A673 (cell line): Measurements from ENCODE around the gene B9D1. TPM values are rescaled to one million over a fixed set of nuclear protein-coding genes. Genes with fewer than 3 reads are reported as not detected.

Experiments
- BruUV-seq: library from RNA; stranded (reverse); fragments of 400-500 nt; replicated peaks from 2 replicates; lab custom pipeline; 2021; lab: Mats Ljungman, UMichigan
- CTCF ChIA-PET: fragments of 300-600 bp; sonication (Branson Sonifier 250); formaldehyde crosslinking; loops from one replicate; lab custom pipeline; 2022; ENCODE audit warnings: antibody characterized with exemption; lab: Charles Lee
- POLR2A ChIA-PET: fragments of 300-600 bp; sonication (Branson Sonifier 250); formaldehyde crosslinking; loops from one replicate; lab custom pipeline; 2022; ENCODE audit warnings: antibody characterized with exemption; ENCODE audit not compliant: low non-redundant PET; lab: Charles Lee
- DNase-seq: peaks from one replicate; pipeline ENCODE4 v3.0.0-alpha.2; 2015; ENCODE audit warnings: low spot score
- H3K27ac ChIP-seq: fragments of 200-600 bp; sonication (generic); 2 replicates; pipeline ENCODE4 v1.5.1; 2016; ENCODE audit warnings: mixed run types, low read depth, mild to moderate bottlenecking, mixed read lengths, antibody characterized with exemption, low read length; ENCODE audit not compliant: poor library complexity, severe bottlenecking
- H3K27me3 ChIP-seq: fragments of 200-600 bp; sonication (generic); replicated peaks from 2 replicates; pipeline ENCODE4 v1.6.1; 2017; ENCODE audit warnings: mixed run types, low read depth, mild to moderate bottlenecking, mixed read lengths, antibody characterized with exemption, low read length; ENCODE audit not compliant: insufficient read depth, poor library complexity
- H3K36me3 ChIP-seq: fragments of 200-600 bp; sonication (generic); 2 replicates; pipeline ENCODE4 v1.6.1; 2016; ENCODE audit warnings: mixed run types, mild to moderate bottlenecking, mixed read lengths, antibody characterized with exemption, low read length; ENCODE audit not compliant: insufficient read depth, poor library complexity, severe bottlenecking
- H3K4me1 ChIP-seq: fragments of 200-600 bp; sonication (generic); 2 replicates; pipeline ENCODE4 v1.6.1; 2017; ENCODE audit warnings: mixed run types, mild to moderate bottlenecking, mixed read lengths, antibody characterized with exemption, low read length; ENCODE audit not compliant: insufficient read depth, poor library complexity, severe bottlenecking
- H3K4me3 ChIP-seq: fragments of 200-600 bp; sonication (generic); 2 replicates; pipeline ENCODE4 v1.5.1; 2016; ENCODE audit warnings: low read depth, mixed run types, mild to moderate bottlenecking, mixed read lengths, low read length; ENCODE audit not compliant: poor library complexity, severe bottlenecking
- H3K9me3 ChIP-seq: fragments of 200-600 bp; sonication (generic); 2 replicates; pipeline ENCODE4 v1.6.1; 2016; ENCODE audit warnings: mixed run types, low read depth, mild to moderate bottlenecking, mixed read lengths, antibody characterized with exemption, low read length; ENCODE audit not compliant: poor library complexity, severe bottlenecking
- EZH2 ChIP-seq: fragments of 200-600 bp; sonication (generic); IDR thresholded peaks from 2 replicates; pipeline ENCODE4 v1.6.1; 2017; ENCODE audit warnings: borderline replicate concordance, low read depth, mild to moderate bottlenecking, mixed read lengths, antibody characterized with exemption, low read length; ENCODE audit not compliant: poor library complexity, severe bottlenecking
- intact Hi-C: fragments of 100-400 bp; cut with micrococcal nuclease; formaldehyde crosslinking; loops from one replicate; pipeline ENCODE4 v1.10.0; 2022; ENCODE audit not compliant: unreplicated experiment
- total RNA-seq: library from RNA; stranded (reverse); gene quantifications from 2 replicates; pipeline ENCODE4 v1.2.3, GENCODE V29; 2021
- TF ChIP-seq, protein P1 (sequence below): fragments of 300-800, 200-600 bp; sonication (generic); conservative IDR thresholded peaks from 2 replicates; pipeline ENCODE4 v1.5.1; 2017; ENCODE audit warnings: low read depth, mild to moderate bottlenecking, antibody characterized with exemption, low read length, moderate library complexity, mixed read lengths

Gene B9D1
- total RNA-seq, 1 experiment from 2014 or later, result 37.0 TPM

- intact Hi-C loops, result no loop called here
- no peak for TF ChIP-seq EZH2
- TF ChIP-seq, protein P1, sequence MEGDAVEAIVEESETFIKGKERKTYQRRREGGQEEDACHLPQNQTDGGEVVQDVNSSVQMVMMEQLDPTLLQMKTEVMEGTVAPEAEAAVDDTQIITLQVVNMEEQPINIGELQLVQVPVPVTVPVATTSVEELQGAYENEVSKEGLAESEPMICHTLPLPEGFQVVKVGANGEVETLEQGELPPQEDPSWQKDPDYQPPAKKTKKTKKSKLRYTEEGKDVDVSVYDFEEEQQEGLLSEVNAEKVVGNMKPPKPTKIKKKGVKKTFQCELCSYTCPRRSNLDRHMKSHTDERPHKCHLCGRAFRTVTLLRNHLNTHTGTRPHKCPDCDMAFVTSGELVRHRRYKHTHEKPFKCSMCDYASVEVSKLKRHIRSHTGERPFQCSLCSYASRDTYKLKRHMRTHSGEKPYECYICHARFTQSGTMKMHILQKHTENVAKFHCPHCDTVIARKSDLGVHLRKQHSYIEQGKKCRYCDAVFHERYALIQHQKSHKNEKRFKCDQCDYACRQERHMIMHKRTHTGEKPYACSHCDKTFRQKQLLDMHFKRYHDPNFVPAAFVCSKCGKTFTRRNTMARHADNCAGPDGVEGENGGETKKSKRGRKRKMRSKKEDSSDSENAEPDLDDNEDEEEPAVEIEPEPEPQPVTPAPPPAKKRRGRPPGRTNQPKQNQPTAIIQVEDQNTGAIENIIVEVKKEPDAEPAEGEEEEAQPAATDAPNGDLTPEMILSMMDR, result no peak
- no peak for DNase-seq
- Histone ChIP-seq H3K9me3 (no peaks in the 10 kb centered on the region), H3K4me1 (no peaks in the 10 kb centered on the region), H3K27me3 (no peaks in the 10 kb centered on the region), H3K36me3 (no peaks in the 10 kb centered on the region), H3K27ac (no peak overlapping the region), H3K4me3 (no peak overlapping the region)
- no TSS peak for BruUV-seq
- POLR2A ChIA-PET, result interaction anchor here (0.7 kb wide), 1 partner anchor 26 kb away, joined by 3 read pairs; no protein-coding TSS in a partner anchor
- CTCF ChIA-PET, result interaction anchor here (0.6 kb wide), 1 partner anchor 1193 kb away, joined by 7 read pairs; no protein-coding TSS in a partner anchor
Observed at GRCh38 chr17:19410091-19410490, 47.6 kb upstream of the B9D1 start.

DNA sequence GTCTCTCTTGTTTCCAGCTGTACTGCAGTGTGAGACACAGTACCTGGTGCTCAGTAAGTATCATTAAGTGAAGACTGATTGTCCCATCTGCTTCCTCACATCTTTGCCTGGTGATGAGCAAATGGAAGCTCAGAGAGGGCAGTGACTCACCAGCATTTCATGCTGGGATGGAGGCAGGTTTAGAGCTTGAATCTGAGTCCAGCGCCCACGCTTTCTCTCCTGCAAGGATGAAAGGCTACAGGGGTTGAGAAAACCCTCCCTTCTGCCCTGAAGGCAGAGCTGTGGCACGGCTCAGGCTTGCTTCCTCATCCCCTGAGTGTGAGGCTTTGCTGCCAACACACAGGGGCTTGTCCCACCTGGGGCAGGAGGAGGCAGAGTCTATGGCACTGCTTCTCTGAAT lies 47.0 kb upstream of the B9D1 start:
- no peak overlapping the region for H3K4me3 ChIP-seq
- H3K27me3 ChIP-seq, result no peaks in the 10 kb centered on the region
- H3K4me1 ChIP-seq, result no peaks in the 10 kb centered on the region
- intact Hi-C loops, result no loop called here
- no TSS peak for BruUV-seq
- no peaks in the 10 kb centered on the region for H3K36me3 ChIP-seq
- ChIA-PET CTCF (interaction anchor here (0.6 kb wide), 1 partner anchor 1192 kb away, joined by 7 read pairs; no protein-coding TSS in a partner anchor), POLR2A (interaction anchor here (0.7 kb wide), 1 partner anchor 26 kb away, joined by 3 read pairs; no protein-coding TSS in a partner anchor)
- H3K9me3 ChIP-seq, result no peaks in the 10 kb centered on the region
- DNase-seq, result peak; percentile 20
- TF ChIP-seq EZH2, result no peak
- TF ChIP-seq, protein P1, result no peak
- no peak overlapping the region for H3K27ac ChIP-seq

DNA sequence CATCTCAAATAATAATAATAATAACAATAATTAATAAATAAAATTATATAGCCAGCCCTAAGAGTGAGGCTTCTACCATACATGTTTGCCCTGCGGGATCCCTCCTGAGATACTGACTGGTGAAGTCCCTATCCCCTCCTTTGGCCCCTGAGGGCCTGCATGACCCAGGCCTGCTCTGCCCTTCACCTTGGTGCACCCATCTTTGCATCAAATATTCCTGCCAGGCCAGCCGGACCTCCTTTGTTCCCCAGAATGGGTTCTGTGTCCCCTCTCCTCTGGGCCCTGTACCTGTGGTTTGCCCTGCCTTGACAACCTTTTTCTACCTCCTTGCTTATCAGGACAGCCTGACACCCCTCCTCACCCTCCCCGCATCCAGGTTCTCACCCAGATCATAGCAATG lies 46.5 kb upstream of the B9D1 start:
- TF ChIP-seq, protein P1, result no peak
- no peak for TF ChIP-seq EZH2
- no peaks in the 10 kb centered on the region for H3K4me1 ChIP-seq
- H3K27ac ChIP-seq, result no peak overlapping the region
- no peak for DNase-seq
- no peaks in the 10 kb centered on the region for H3K9me3 ChIP-seq
- H3K36me3 ChIP-seq, result no peaks in the 10 kb centered on the region
- ChIA-PET POLR2A (no interaction called here), CTCF (no interaction called here)
- no peak overlapping the region for H3K4me3 ChIP-seq
- intact Hi-C loops, result no loop called here
- H3K27me3 ChIP-seq, result no peaks in the 10 kb centered on the region
- BruUV-seq, result no TSS peak
